ENCODE measurements around the gene C2orf68. TPM values are rescaled to one million over a fixed set of nuclear protein-coding genes. Genes with fewer than 3 reads are reported as not detected.
A peak's percentile ranks its signal among the peaks of the same experiment; 100 is the strongest.

Gene C2orf68
- polyA plus RNA-seq, 1 donor (not counting 4 experiments of a cell fraction or from before 2014, with no cell fraction given): 13.6 TPM

DNA sequence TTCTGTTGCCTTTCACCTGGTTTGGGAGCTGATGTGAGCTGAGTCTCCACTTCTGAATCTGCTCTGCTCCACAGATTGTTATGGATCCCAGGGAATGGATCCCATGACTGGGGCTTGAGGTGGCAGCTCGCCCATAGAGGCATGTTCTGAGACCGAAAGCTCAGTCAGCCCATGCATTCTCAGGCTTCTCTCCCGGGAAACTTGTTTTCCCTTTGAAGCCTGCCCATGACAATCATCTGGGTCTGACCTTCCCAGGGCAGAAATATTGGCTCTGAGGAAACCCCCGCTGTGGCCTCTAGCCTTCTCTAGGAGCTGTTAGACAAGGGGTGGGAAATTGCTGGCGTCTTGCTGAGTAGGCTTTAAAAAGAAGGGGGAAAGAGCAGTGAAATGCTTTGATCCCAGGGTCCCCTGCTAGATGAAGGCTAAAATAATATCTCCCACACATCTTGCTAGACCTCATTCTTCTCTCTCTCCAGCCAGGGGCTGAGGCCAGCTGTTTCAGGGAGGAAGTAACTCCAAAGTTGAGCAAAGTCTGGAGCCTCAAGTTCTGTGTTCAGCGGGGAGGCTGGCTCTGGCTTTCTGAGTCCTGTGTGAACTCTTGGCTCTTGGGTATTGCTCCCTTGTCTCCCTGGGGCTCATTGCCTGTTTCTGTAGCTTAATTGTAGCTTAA lies 32.5 kb downstream of the C2orf68 start:
- H3K4me3 ChIP-seq (ENCODE audit: control insufficient read depth in 2 of 3, extremely low read depth in 1 of 3, insufficient read depth in 2 of 3, low read depth in 1 of 3, low read length in 3 of 3): peak overlapping the region; percentile 74 to 94 (median 94)
- peaks cover 23% of the 10 kb centered on the region for H3K4me1 ChIP-seq (ENCODE audit: control insufficient read depth, extremely low read depth, insufficient read depth, low read length)
- TF ChIP-seq, protein P1, sequence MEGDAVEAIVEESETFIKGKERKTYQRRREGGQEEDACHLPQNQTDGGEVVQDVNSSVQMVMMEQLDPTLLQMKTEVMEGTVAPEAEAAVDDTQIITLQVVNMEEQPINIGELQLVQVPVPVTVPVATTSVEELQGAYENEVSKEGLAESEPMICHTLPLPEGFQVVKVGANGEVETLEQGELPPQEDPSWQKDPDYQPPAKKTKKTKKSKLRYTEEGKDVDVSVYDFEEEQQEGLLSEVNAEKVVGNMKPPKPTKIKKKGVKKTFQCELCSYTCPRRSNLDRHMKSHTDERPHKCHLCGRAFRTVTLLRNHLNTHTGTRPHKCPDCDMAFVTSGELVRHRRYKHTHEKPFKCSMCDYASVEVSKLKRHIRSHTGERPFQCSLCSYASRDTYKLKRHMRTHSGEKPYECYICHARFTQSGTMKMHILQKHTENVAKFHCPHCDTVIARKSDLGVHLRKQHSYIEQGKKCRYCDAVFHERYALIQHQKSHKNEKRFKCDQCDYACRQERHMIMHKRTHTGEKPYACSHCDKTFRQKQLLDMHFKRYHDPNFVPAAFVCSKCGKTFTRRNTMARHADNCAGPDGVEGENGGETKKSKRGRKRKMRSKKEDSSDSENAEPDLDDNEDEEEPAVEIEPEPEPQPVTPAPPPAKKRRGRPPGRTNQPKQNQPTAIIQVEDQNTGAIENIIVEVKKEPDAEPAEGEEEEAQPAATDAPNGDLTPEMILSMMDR (optimal IDR thresholded peaks at IDR 0.05 in 1 of 3, IDR thresholded peaks at IDR 0.05 in 1 of 3, conservative IDR thresholded peaks at IDR 0.05 in 1 of 3; ENCODE audit: extremely low read depth in 1 of 3, insufficient read depth in 2 of 3, low read length in 3 of 3): no peak
- TF ChIP-seq EZH2 (IDR thresholded peaks at IDR 0.05; ENCODE audit: low read length): no peak
- no peaks in the 10 kb centered on the region for H4K20me1 ChIP-seq (ENCODE audit: control insufficient read depth, extremely low read depth, insufficient read depth, low read length)
- dilution Hi-C loops (cut with MboI; ENCODE audit: extremely low pct_ligation_motif_present, low sequenced_read_pairs): no loop called here
- FAIRE-seq (no peak), DNase-seq (ENCODE audit: low read depth, low spot score) (no peak)
- H3K9me3 ChIP-seq (ENCODE audit: control insufficient read depth, low read depth, low read length): no peaks in the 10 kb centered on the region
- H3K27ac ChIP-seq (ENCODE audit: control insufficient read depth, insufficient read depth, low read length): peak overlapping the region; percentile 64
- peaks cover 15 to 24% of the 10 kb centered on the region in 2 experiments for H3K36me3 ChIP-seq (ENCODE audit: control insufficient read depth in 2 of 2, extremely low read depth in 1 of 2, insufficient read depth in 2 of 2, low read length in 2 of 2)
- no peaks in the 10 kb centered on the region for H3K9me1 ChIP-seq (ENCODE audit: control insufficient read depth, extremely low read depth, insufficient read depth, low read length)
- H3K27me3 ChIP-seq (ENCODE audit: control insufficient read depth, extremely low read depth, insufficient read depth, low read length): no peaks in the 10 kb centered on the region
- H3K79me2 ChIP-seq (ENCODE audit: control insufficient read depth, insufficient read depth, low read length): peaks cover 20% of the 10 kb centered on the region
- H3K4me2 ChIP-seq (ENCODE audit: control insufficient read depth, extremely low read depth, insufficient read depth, low read depth, low read length): peak overlapping the region; percentile 99
- no peak overlapping the region for H2AFZ ChIP-seq (ENCODE audit: control insufficient read depth, low read length)
- peak overlapping the region; percentile 74 for H3K9ac ChIP-seq (ENCODE audit: control insufficient read depth, extremely low read depth, insufficient read depth, low read length)

- Histone ChIP-seq H2AFZ (ENCODE audit: control insufficient read depth, low read length) (peak overlapping the region; percentile 64), H3K79me2 (ENCODE audit: control insufficient read depth, insufficient read depth, low read length) (peaks cover 20% of the 10 kb centered on the region), H3K4me1 (ENCODE audit: control insufficient read depth, extremely low read depth, insufficient read depth, low read length) (peaks cover 23% of the 10 kb centered on the region), H3K4me2 (ENCODE audit: control insufficient read depth, extremely low read depth, insufficient read depth, low read depth, low read length) (peak overlapping the region; percentile 99), H3K9me1 (ENCODE audit: control insufficient read depth, extremely low read depth, insufficient read depth, low read length) (no peaks in the 10 kb centered on the region), H3K9ac (ENCODE audit: control insufficient read depth, extremely low read depth, insufficient read depth, low read length) (peak overlapping the region; percentile 74), H3K27me3 (ENCODE audit: control insufficient read depth, extremely low read depth, insufficient read depth, low read length) (no peaks in the 10 kb centered on the region), H3K4me3 (ENCODE audit: control insufficient read depth in 2 of 3, extremely low read depth in 1 of 3, insufficient read depth in 2 of 3, low read depth in 1 of 3, low read length in 3 of 3) (peak overlapping the region; percentile 74 to 94 (median 94)), H4K20me1 (ENCODE audit: control insufficient read depth, extremely low read depth, insufficient read depth, low read length) (no peaks in the 10 kb centered on the region), H3K36me3 (ENCODE audit: control insufficient read depth in 2 of 2, extremely low read depth in 1 of 2, insufficient read depth in 2 of 2, low read length in 2 of 2) (peaks cover 15 to 24% of the 10 kb centered on the region in 2 experiments), H3K27ac (ENCODE audit: control insufficient read depth, insufficient read depth, low read length) (peak overlapping the region; percentile 64), H3K9me3 (ENCODE audit: control insufficient read depth, low read depth, low read length) (no peaks in the 10 kb centered on the region)
- TF ChIP-seq, protein P1 (optimal IDR thresholded peaks at IDR 0.05 in 1 of 3, IDR thresholded peaks at IDR 0.05 in 1 of 3, conservative IDR thresholded peaks at IDR 0.05 in 1 of 3; ENCODE audit: extremely low read depth in 1 of 3, insufficient read depth in 2 of 3, low read length in 3 of 3): no peak
- no peak for TF ChIP-seq EZH2 (IDR thresholded peaks at IDR 0.05; ENCODE audit: low read length)
- dilution Hi-C loops (cut with MboI; ENCODE audit: extremely low pct_ligation_motif_present, low sequenced_read_pairs): no loop called here
- no peak for DNase-seq (ENCODE audit: low read depth, low spot score)
- FAIRE-seq: no peak
These were observed 33.4 kb downstream of the C2orf68 start for GRCh38 chr2:85578243-85579180.

Data from keratinocyte (primary cell).